ENCODE results near the gene ARL4A. TPM values are rescaled to one million over a fixed set of nuclear protein-coding genes. Genes with fewer than 3 reads are reported as not detected.
"Not testable (repeated sequence)": the region's sequence is repeated elsewhere in the genome, so short reads cannot be mapped to it uniquely, and the experiment has no call there.

Gene ARL4A
- total RNA-seq, 1 donor from 2014 or later = 41.2 TPM

DNA sequence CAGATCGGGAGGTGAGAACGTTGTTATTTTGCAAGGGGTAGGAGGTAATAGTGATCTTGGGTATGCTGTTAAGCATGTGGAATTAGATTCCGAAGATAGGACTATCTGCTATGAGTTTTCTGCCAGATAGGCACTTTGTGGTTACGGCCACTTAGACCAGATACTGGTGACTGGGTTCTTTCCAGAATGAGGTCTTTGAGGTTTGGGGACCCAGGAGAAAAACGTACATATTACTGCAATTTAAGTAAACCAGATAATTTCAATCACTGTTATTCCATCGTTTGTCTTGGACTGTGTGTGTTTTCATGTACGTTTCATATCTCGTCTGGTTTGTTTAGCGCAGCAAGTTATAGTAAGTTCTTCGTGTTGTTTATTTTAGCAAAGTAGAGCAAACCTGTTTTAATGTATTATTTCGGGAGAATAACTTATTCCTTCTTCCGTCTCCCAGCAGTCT is 312 bp downstream of the ARL4A start:
- H3K36me3 Mint-ChIP-seq (ENCODE audit: low read depth, unreplicated experiment) = peaks cover 5% of the 10 kb centered on the region
- H3K9me3 Mint-ChIP-seq (ENCODE audit: unreplicated experiment) = no peaks in the 10 kb centered on the region
- peaks cover 4% of the 10 kb centered on the region for H3K27me3 Mint-ChIP-seq (ENCODE audit: unreplicated experiment)
- H3K4me3 Mint-ChIP-seq (ENCODE audit: unreplicated experiment) = peak overlapping the region; percentile 100
- peaks cover 14% of the 10 kb centered on the region for H3K4me1 Mint-ChIP-seq (ENCODE audit: unreplicated experiment)
- H3K27ac Mint-ChIP-seq (ENCODE audit: unreplicated experiment) = peak overlapping the region; percentile 95
- TF ChIP-seq, protein P1, sequence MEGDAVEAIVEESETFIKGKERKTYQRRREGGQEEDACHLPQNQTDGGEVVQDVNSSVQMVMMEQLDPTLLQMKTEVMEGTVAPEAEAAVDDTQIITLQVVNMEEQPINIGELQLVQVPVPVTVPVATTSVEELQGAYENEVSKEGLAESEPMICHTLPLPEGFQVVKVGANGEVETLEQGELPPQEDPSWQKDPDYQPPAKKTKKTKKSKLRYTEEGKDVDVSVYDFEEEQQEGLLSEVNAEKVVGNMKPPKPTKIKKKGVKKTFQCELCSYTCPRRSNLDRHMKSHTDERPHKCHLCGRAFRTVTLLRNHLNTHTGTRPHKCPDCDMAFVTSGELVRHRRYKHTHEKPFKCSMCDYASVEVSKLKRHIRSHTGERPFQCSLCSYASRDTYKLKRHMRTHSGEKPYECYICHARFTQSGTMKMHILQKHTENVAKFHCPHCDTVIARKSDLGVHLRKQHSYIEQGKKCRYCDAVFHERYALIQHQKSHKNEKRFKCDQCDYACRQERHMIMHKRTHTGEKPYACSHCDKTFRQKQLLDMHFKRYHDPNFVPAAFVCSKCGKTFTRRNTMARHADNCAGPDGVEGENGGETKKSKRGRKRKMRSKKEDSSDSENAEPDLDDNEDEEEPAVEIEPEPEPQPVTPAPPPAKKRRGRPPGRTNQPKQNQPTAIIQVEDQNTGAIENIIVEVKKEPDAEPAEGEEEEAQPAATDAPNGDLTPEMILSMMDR (IDR thresholded peaks at IDR 0.05; ENCODE audit: unreplicated experiment) = no peak
- DNase-seq (ENCODE audit: low spot score) = no peak

DNA sequence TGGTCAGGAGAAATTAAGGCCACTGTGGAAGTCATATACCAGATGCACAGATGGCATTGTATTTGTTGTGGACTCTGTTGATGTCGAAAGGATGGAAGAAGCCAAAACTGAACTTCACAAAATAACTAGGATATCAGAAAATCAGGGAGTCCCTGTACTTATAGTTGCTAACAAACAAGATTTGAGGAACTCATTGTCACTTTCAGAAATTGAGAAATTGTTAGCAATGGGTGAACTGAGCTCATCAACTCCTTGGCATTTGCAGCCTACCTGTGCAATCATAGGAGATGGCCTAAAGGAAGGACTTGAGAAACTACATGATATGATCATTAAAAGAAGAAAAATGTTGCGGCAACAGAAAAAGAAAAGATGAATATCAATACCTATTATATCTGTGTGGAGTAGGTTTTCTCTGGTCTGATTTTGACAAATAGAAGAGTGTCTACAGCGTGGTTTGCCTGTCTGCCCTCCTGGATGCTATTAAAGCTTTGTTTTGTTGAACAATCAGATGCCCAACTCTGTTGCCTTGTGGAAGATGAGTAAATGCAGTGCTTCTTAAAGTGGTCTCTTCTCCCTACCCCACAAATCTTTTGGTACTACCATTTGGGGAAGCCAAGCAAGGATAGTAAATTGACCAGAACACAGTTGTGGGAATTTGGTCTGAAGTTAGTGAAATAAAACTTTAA is 1.2 kb downstream of the ARL4A start:
- H3K9me3 Mint-ChIP-seq (ENCODE audit: unreplicated experiment); H3K27me3 Mint-ChIP-seq (ENCODE audit: unreplicated experiment); H3K36me3 Mint-ChIP-seq (ENCODE audit: low read depth, unreplicated experiment); H3K27ac Mint-ChIP-seq (ENCODE audit: unreplicated experiment); DNase-seq (ENCODE audit: low spot score): not testable (repeated sequence)
- peak overlapping the region; percentile 100 for H3K4me3 Mint-ChIP-seq (ENCODE audit: unreplicated experiment)
- peaks cover 20% of the 10 kb centered on the region for H3K4me1 Mint-ChIP-seq (ENCODE audit: unreplicated experiment)

DNA sequence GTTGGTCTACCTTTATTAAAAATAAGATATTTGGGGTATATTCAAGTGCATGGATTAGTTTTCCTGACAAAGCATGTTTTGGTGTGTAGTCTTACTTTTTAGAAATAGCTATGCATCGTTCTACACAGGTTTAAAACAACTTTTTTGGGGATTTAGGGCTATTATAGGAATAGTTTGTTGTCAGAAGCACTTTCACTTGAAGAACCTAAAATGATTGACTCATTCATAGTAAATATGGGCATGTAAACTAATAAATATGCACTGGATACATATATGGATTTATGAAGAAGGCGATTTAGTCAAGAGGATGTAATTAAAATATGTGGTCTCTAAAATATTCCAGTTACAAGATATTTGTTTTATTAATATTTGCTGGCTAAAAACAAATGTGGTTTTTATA is 2.0 kb downstream of the ARL4A start:
- Mint-ChIP-seq H3K27me3 (ENCODE audit: unreplicated experiment) (peaks cover 4% of the 10 kb centered on the region), H3K4me3 (ENCODE audit: unreplicated experiment) (peak overlapping the region; percentile 100), H3K27ac (ENCODE audit: unreplicated experiment) (no peak overlapping the region), H3K36me3 (ENCODE audit: low read depth, unreplicated experiment) (peaks cover 5% of the 10 kb centered on the region), H3K4me1 (ENCODE audit: unreplicated experiment) (peaks cover 22% of the 10 kb centered on the region), H3K9me3 (ENCODE audit: unreplicated experiment) (no peaks in the 10 kb centered on the region)
- no peak for DNase-seq (ENCODE audit: low spot score)
- TF ChIP-seq, protein P1 (IDR thresholded peaks at IDR 0.05; ENCODE audit: unreplicated experiment) = no peak

DNA sequence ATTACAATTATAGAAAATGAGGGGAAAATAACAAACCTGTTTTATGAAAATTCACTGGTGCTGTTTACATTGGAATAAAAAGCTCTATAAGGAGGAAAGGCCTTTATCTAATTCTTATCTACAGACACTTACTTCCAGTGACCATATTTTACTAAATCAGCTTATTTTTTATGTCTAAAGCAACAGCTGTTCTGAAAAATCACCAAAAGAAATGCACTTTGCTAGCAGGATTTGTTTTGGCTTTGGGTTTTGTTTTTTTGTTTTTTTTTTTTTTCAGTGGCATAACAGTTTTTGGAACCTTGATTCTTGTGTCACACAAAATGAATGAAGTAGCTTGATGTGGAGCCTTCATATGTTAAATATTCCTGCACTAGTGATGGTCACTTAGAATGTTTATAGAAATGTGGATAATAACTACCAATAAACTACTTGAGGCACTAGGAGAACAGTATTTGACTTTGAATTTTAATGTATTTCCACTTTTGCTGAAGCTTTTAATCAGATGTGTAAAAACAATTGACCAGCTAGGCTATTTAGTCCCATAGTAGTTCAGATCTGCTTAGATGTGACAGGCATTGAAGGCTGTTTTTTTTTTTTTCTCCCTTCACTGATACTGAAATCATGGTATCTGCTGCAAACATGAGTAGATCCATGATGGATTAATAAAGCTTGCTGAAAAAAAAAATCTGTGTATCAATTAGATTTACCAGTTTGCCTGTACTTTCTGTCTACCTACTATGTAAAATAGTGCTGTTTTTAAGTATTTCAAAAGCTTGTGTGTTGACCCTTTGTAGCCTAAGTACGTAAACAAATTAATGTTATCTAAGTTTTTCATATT is 2.8 kb downstream of the ARL4A start:
- TF ChIP-seq, protein P1 (IDR thresholded peaks at IDR 0.05; ENCODE audit: unreplicated experiment) = no peak
- peaks cover 4% of the 10 kb centered on the region for H3K27me3 Mint-ChIP-seq (ENCODE audit: unreplicated experiment)
- H3K27ac Mint-ChIP-seq (ENCODE audit: unreplicated experiment) = peak overlapping the region; percentile 39
- no peaks in the 10 kb centered on the region for H3K9me3 Mint-ChIP-seq (ENCODE audit: unreplicated experiment)
- peaks cover 5% of the 10 kb centered on the region for H3K36me3 Mint-ChIP-seq (ENCODE audit: low read depth, unreplicated experiment)
- peaks cover 22% of the 10 kb centered on the region for H3K4me1 Mint-ChIP-seq (ENCODE audit: unreplicated experiment)
- DNase-seq (ENCODE audit: low spot score) = no peak
- H3K4me3 Mint-ChIP-seq (ENCODE audit: unreplicated experiment) = peak overlapping the region; percentile 100

DNA sequence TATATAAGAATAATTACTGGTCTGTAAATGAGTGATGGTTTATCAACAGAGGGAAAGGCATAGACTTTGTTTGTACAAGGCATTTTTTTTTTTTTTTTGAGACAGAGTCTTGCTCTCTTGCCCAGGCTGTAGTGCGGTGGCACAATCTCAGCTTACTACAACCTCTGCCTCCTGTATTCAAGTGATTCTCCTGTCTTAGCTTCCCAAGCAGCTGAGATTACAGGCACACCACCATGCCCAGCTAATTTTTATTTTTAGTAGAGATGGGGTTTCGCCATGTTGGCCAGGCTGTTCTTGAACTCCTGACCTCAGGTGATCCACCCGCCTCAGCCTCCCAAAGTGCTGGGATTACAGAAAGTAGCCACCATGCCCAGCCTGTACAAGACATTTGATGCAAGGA is 4.0 kb downstream of the ARL4A start:
- H3K36me3 Mint-ChIP-seq (ENCODE audit: low read depth, unreplicated experiment); H3K4me3 Mint-ChIP-seq (ENCODE audit: unreplicated experiment); H3K9me3 Mint-ChIP-seq (ENCODE audit: unreplicated experiment); DNase-seq (ENCODE audit: low spot score); H3K27ac Mint-ChIP-seq (ENCODE audit: unreplicated experiment); H3K27me3 Mint-ChIP-seq (ENCODE audit: unreplicated experiment): not testable (repeated sequence)
- H3K4me1 Mint-ChIP-seq (ENCODE audit: unreplicated experiment) = peaks cover 16% of the 10 kb centered on the region

DNA sequence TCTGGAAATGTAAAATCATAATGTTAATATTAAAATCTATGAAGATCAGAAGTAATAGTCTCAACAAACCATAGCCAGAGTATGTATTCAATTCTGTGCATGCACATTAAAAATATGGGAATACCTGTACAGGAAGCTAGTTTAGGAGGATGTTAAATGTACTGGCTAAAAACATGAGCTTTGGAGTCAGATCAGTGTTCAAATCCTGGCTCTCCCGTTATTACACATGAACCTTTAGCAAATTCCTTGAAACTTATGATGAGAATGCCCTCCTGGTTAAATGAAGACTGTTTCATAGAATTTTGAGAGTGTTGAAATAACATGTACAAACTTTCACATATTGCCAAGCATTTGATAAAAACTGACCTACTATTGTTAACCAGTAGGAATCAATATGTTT is 4.6 kb downstream of the ARL4A start:
- no peak overlapping the region for H3K27ac Mint-ChIP-seq (ENCODE audit: unreplicated experiment)
- TF ChIP-seq, protein P1 (IDR thresholded peaks at IDR 0.05; ENCODE audit: unreplicated experiment) = no peak
- H3K4me3 Mint-ChIP-seq (ENCODE audit: unreplicated experiment) = no peak overlapping the region
- peaks cover 5% of the 10 kb centered on the region for H3K36me3 Mint-ChIP-seq (ENCODE audit: low read depth, unreplicated experiment)
- no peak for DNase-seq (ENCODE audit: low spot score)
- H3K4me1 Mint-ChIP-seq (ENCODE audit: unreplicated experiment) = peaks cover 19% of the 10 kb centered on the region
- H3K9me3 Mint-ChIP-seq (ENCODE audit: unreplicated experiment) = no peaks in the 10 kb centered on the region
- H3K27me3 Mint-ChIP-seq (ENCODE audit: unreplicated experiment) = no peaks in the 10 kb centered on the region
